Prostate gland (tissue), 2 donors: ENCODE results near the gene RAB4A. TPM values are rescaled to one million over a fixed set of nuclear protein-coding genes. Genes with fewer than 3 reads are reported as not detected.
A peak's percentile ranks its signal among the peaks of the same experiment; 100 is the strongest.

Experiments
- DNase-seq: peaks from one replicate; pipeline ENCODE4 v3.0.0-alpha.2; 2019; ENCODE audit warnings: low spot score
- H3K27ac ChIP-seq, 2 donors: fragments of 200-600 bp; sonication (generic); 2 replicates each; pipeline ENCODE4 v1.5.1; 2017 to 2019
- H3K27me3 ChIP-seq: fragments of 200-600 bp; sonication (generic); replicated peaks from 2 replicates; pipeline ENCODE4 v1.5.1; 2019; ENCODE audit not compliant: insufficient read depth
- H3K36me3 ChIP-seq, 2 donors: fragments of 200-600 bp; sonication (generic); 1 replicate in 1 of 2; 2 replicates in 1 of 2; pipeline versions ENCODE4 v1.5.1 to v1.8.1; 2017 to 2019
- H3K4me1 ChIP-seq: fragments of 200-600 bp; sonication (generic); replicated peaks from 2 replicates; pipeline ENCODE4 v1.5.1; 2019
- H3K4me3 ChIP-seq, 2 donors: fragments of 200-600 bp; sonication (generic); 2 replicates each; pipeline ENCODE4 v1.5.1; 2017 to 2019
- H3K9me3 ChIP-seq: fragments of 200-600 bp; sonication (generic); 2 replicates; pipeline ENCODE4 v1.5.1; 2017
- POLR2A ChIP-seq: fragments of 450-650 bp; IDR thresholded peaks from one replicate; pipeline ENCODE4 v1.6.1; 2016; ENCODE audit warnings: antibody characterized with exemption, mild to moderate bottlenecking
- POLR2AphosphoS5 ChIP-seq: sonication (generic); formaldehyde crosslinking; IDR thresholded peaks from one replicate; pipeline ENCODE4 v1.6.1; 2017; ENCODE audit warnings: antibody characterized with exemption
- WGBS: methylation state at CpG from one replicate; pipeline ENCODE4 v1.1.5; 2018; 5-methylcytosine and 5-hydroxymethylcytosine counted together
- intact Hi-C: fragments of 100-400 bp; cut with DNase I; formaldehyde crosslinking; loops from one replicate; pipeline ENCODE4 v1.14.2; 2022
- total RNA-seq, 2 donors: library from RNA; depleted of rRNA; stranded (reverse); fragments of >200 nt; gene quantifications; one replicate each; pipeline ENCODE4 v1.1.0, GENCODE V29; 2016
- TF ChIP-seq, protein P1 (sequence below), 4 experiments: fragments of 200-600 bp in 2 of 4; fragments of 450-650 bp in 2 of 4; sonication (generic) in 2 of 4; IDR thresholded peaks; 1 replicate in 3 of 4; 2 replicates in 1 of 4; pipeline ENCODE4 v1.5.1; 2016 to 2019; ENCODE audit warnings: antibody characterized with exemption in 4 of 4, mild to moderate bottlenecking in 2 of 4, moderate library complexity in 2 of 4

Gene RAB4A
- total RNA-seq, 2 donors from 2014 or later: 53.6 to 106 TPM

DNA sequence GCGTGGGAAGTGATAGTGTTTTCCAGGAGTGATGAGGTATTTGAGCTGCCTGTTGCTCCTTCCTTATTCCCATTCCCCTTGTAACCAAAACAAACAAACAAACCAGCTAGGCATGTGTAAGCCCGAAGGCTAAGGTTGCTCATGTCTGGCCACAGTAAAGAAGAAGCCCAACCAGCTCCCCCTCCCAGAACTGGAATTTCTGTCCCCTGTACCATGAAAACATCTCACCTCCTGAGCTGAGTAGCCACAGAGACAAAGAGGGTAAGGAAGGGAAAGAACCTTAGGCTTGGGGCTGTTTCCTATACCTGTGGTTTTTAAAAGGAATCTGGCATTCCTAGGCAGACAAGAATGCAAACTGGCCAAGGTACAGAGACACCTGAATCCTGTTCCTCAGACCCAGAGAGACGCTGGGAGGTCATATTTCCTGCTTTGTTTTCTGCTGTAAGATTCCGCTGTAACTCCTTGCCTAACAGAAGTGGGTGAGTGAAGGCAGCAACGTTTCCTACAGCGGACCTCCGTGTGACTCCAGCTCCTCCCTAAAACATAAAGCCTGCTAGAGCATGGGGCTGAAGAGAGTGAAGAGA lies 41.7 kb upstream of the RAB4A start:
- Histone ChIP-seq H3K27me3 (no peaks in the 10 kb centered on the region), H3K9me3 (no peaks in the 10 kb centered on the region), H3K36me3 (no peaks in the 10 kb centered on the region), H3K4me1 (peaks cover 12% of the 10 kb centered on the region), H3K27ac (peak overlapping the region; percentile 88 to 89), H3K4me3 (no peak overlapping the region)
- peak; percentile 60 for DNase-seq
- WGBS: 8% methylated on average over 7 of the region's 7 CpGs
- intact Hi-C loops: loop anchor here (2.0 to 10.0 kb wide), 4 partner anchors 112 to 537 kb away; partner anchors contain the start of gene RHOU
- TF ChIP-seq, protein P1, sequence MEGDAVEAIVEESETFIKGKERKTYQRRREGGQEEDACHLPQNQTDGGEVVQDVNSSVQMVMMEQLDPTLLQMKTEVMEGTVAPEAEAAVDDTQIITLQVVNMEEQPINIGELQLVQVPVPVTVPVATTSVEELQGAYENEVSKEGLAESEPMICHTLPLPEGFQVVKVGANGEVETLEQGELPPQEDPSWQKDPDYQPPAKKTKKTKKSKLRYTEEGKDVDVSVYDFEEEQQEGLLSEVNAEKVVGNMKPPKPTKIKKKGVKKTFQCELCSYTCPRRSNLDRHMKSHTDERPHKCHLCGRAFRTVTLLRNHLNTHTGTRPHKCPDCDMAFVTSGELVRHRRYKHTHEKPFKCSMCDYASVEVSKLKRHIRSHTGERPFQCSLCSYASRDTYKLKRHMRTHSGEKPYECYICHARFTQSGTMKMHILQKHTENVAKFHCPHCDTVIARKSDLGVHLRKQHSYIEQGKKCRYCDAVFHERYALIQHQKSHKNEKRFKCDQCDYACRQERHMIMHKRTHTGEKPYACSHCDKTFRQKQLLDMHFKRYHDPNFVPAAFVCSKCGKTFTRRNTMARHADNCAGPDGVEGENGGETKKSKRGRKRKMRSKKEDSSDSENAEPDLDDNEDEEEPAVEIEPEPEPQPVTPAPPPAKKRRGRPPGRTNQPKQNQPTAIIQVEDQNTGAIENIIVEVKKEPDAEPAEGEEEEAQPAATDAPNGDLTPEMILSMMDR (IDR thresholded peaks at IDR 0.05): no peak
- no peak for TF ChIP-seq POLR2AphosphoS5
- no peak for TF ChIP-seq POLR2A

DNA sequence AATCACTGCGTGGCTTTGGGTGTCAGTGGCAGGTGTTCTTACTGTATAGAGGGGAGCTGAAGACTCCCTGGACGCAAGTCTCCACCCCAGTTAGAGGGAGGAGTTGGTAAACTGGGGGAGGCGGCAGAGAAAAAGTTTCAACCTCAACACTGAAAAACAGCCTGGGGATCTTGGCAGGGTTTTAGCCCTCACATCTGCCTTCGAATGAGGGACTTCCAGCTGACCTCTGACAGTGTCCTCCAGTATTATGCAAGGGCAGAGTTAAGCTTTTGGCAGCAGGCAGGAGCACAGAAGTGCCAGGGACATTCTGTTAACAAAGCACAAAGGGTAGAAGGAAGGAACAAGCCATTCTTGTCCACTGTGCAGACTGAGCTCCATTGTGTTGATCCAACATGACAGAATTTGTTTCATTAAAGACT lies 41.2 kb upstream of the RAB4A start:
- peaks cover 12% of the 10 kb centered on the region for H3K4me1 ChIP-seq
- 4% methylated on average over 4 of the region's 4 CpGs for WGBS

DNA sequence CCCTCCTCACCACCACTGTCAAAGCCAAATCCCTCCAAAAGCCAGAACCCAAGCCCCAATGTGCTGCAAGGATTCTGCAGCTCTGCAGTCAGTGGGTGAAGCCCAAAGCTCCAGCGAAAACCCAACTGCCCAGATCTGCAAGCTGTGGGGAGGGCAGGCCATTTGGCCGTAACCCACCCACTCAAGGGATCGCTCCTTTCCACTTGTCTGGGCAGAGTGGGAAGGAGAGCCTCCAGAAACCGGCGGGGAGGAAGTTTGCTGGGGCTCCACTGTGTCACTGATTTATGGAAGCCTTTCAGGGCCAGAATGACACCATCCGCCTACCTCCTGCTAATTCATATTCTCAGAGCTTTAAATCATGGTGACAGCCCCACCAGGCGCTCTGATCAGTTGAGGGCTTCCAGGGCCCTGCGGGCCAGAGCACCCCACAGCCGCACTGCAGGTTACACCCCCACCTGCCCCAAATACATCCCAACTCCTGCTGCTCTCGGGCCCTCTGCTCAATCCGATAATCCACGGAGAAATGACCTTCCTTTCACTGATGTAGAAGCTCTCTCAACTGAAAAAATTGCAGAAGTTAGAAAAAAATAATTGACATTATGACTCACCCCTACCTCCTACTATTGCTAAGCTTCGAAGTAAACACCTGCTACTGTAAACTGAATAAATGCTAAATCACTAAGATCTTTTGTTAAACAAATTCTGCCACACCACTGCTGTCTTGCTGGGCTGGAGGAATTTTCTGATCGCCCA lies 40.6 kb upstream of the RAB4A start:
- Histone ChIP-seq H3K4me3 (no peak overlapping the region), H3K36me3 (no peaks in the 10 kb centered on the region), H3K4me1 (peaks cover 12% of the 10 kb centered on the region), H3K9me3 (no peaks in the 10 kb centered on the region), H3K27me3 (no peaks in the 10 kb centered on the region), H3K27ac (peak overlapping the region; percentile 88 to 89)
- TF ChIP-seq POLR2A: no peak
- TF ChIP-seq, protein P1 (IDR thresholded peaks at IDR 0.05): no peak
- no peak for DNase-seq
- intact Hi-C loops: no loop called here
- WGBS: 28% methylated on average over 12 of the region's 14 CpGs

More for the DNA sequence above, 41.2 kb upstream of the RAB4A start:
- no peaks in the 10 kb centered on the region for H3K27me3 ChIP-seq
- H3K27ac ChIP-seq: peak overlapping the region; percentile 88 to 89
- no peaks in the 10 kb centered on the region for H3K36me3 ChIP-seq
- peak; percentile 85 for DNase-seq
- intact Hi-C loops: loop anchor here (2.0 to 10.0 kb wide), 4 partner anchors 112 to 537 kb away; partner anchors contain the start of gene RHOU
- no peak overlapping the region for H3K4me3 ChIP-seq
- TF ChIP-seq, protein P1 (IDR thresholded peaks at IDR 0.05): no peak
- TF ChIP-seq POLR2A (no peak), POLR2AphosphoS5 (peak; percentile 85)
- H3K9me3 ChIP-seq: no peaks in the 10 kb centered on the region

DNA sequence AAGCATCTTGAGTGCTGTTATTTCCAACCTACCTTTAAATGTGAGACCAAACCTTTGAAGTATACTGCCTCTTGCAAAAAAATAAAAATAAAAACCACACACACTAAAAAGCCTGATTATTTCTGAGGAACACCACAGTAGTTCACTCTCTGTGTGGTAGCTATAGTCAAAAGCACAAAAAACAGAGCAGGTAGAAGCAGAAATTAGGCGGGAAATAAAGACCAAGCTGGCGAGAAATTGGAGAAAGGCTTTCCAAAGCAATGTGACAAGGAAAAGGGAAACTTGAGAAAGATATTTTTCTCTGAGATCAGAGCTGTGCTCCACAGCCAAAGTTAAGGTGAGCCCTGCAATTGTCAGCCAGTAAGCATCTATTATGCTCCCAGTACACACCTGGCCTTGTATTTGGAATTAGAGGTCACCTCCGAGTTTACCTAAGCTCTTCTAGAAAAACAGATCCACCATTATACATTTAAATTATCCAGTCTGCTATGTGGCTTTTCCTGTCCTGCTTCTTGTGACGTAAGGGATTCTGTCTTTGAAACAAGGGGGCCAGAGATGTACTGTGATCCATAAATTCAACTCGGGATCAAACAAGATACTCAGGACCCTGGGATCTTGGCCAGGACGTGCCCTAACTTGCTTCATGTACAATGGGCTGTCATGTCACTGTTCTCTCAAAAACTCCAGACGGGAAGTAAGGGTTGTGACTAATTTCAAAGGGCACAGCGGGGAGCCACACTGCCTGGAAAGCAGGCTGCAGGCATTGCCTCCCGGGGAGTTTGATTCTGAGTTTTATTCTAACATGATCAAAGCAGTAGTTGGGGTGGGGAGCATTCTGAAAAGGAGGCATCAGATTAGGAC lies 39.8 kb upstream of the RAB4A start:
- H3K36me3 ChIP-seq: no peaks in the 10 kb centered on the region
- H3K4me1 ChIP-seq: peaks cover 12% of the 10 kb centered on the region
- H3K9me3 ChIP-seq: no peaks in the 10 kb centered on the region
- no peak overlapping the region for H3K4me3 ChIP-seq
- WGBS: 48% methylated on average over 9 of the region's 9 CpGs
- H3K27me3 ChIP-seq: no peaks in the 10 kb centered on the region
- intact Hi-C loops: no loop called here
- H3K27ac ChIP-seq: peak overlapping the region; percentile 88 to 89
- TF ChIP-seq POLR2AphosphoS5 (peak; percentile 86), POLR2A (no peak)
- peak; percentile 89 for DNase-seq

DNA sequence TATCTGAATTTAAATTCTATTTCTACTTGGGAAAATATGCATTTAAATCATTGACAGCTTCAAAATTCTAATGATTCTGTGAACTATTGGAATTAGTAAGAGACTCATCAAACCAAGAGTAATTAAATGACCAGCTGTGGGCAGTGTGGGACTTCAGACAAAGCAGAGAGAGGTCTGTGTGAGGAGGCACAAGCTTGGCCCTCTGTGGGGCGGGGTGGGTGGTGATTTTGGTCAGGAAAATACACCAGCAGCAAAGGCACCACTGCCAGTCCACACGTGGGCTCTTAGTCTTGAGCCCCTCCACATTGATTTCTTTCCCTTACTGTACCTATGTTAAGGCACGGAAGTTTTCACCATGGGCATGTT lies 39.2 kb upstream of the RAB4A start:
- no peak for DNase-seq
- H3K9me3 ChIP-seq: no peaks in the 10 kb centered on the region
- 63% methylated on average over 3 of the region's 3 CpGs for WGBS
- H3K27me3 ChIP-seq: no peaks in the 10 kb centered on the region
- H3K36me3 ChIP-seq: no peaks in the 10 kb centered on the region
- peak overlapping the region; percentile 88 to 89 for H3K27ac ChIP-seq
- TF ChIP-seq POLR2A (no peak), POLR2AphosphoS5 (no peak)
- TF ChIP-seq, protein P1 (IDR thresholded peaks at IDR 0.05): no peak
- intact Hi-C loops: no loop called here
- no peak overlapping the region for H3K4me3 ChIP-seq
- H3K4me1 ChIP-seq: peaks cover 12% of the 10 kb centered on the region
